Measurements from ENCODE around the gene ROR1.
"Not testable (repeated sequence)": the region's sequence is repeated elsewhere in the genome, so short reads cannot be mapped to it uniquely, and the experiment has no call there.

Gene ROR1

GRCh38 chr1:64073705-64074104, 299.9 kb downstream of the ROR1 start:
- no peak for DNase-seq

DNA sequence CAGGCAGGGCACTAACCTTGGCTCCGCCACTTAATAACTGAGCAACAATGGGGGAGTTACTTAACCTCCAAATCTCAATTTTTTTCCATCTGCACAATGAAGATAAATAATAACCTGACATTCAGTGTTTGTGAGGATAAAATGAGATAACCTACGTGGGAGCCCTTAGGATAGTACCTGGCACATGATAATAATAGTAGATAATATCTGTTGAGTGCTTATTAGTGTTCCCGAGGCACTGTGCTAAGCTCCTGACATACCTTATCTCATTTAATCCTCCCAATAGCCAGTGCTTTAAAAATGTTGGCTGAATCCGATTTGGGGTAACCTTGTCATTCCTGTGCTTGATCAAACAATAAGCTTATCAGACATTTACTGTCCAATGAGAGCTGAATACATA, 300.9 kb downstream of the ROR1 start:
- no peak for DNase-seq

DNA sequence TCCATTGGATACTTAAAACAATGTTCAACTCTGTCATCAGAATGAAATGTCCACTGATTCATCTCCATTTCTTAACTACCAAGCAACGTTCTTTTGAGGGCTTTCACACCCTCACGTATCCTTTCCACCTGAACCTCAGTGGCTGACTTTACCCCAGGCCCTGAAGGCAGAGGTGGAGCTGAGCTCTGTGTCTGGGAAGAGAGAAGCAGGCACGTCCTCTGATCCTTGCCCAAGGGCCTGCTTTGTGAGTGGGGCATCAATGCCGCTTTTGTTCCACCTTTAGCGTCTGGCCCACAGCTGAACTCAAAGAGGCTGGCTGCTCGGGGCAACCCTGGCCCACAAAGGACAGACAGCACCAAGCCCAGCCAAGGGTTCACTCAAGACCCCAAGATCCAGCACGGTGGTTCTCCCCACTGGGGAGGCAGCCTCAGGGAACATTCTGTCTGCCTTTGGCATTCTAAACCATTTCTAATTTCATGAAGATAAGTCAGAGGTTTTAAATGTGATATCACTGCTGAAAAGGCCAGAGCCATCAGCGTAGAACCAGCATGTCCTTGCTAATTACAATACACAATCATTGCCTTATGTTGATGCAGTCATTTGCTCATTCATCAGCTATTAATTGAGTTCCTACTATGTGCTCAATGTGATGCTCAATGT, 303.6 kb downstream of the ROR1 start:
- DNase-seq, result no peak

- no peak for DNase-seq
These were observed 307.2 kb downstream of the ROR1 start for GRCh38 chr1:64080941-64081562.

DNA sequence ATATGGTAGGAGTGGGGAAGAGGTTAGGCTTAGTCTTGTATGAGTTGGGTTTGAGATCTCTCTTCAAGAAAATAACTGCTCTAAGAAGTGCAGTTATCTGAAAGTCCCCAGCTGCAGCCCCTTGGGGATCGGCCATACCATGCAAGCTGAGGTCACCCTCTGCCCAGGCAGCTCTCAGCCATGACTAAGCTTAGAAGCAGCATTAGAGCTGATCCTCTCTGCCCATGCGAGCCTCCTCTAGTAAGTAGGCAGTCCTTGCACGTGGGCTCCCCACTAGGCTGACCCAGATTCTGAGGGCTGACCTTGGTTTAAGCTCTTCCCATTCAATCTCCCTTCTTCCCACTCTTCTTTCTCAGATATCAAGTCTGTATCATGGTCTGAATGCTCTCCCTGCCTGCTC, 308.6 kb downstream of the ROR1 start:
- no peak for DNase-seq

DNA sequence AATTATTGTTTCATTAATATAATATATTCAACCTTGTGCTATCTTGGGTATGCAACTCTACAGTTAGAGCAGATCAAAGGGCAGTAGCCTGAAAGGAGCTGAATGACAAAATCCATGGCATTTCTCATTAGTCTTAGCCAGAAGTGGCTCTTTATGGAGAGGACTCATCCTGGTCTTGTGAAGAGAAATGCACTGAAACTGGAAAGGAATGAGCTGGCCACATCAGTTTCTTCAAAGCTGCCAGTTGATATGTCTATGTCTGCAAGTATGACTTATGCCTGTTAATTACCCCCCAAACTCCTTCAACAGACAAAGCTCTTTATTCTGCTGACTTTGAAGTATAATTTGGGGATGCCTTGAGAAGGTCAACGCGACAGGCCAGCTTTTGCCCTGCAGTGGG, 310.6 kb downstream of the ROR1 start:
- no peak for DNase-seq

DNA sequence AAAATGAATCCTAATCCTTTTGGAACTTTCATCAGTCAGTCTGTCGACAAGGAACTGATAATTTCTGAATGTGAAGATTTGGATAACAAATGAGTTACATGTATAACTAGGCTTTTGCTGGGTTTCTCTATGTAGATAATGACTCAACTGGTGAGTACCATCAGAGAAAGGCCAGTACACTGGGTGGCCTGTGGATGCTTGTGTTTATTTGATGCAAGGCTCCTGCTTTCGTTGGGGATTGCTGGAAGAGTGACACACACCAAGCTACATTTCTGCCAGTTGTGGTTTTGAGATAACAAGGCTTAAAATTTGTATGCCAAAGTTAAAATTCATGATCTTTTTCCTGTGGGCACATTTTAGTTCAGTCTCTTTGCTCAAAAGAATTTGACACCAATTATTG, 314.0 kb downstream of the ROR1 start:
- DNase-seq, result no peak

DNA sequence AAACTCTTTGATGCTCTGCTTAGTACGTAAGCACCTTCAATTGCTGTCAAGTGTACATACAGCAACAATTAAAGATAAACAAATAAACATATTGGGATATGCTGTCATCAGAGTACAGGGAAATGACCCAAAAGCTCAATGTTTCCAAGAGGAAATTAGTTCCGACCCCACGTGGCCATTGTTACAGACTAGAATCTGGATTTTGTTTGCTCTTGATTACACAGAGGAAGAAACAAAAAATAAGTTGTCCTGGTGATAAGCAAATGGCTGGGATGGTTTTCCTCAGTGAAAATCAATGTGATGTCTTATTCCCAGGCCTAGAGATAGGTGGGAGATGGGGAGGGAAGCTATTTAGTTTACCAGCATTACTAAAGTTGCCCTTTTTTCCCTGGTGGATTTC, 316.6 kb downstream of the ROR1 start:
- no peak for DNase-seq

GRCh38 chr1:64092851-64093371, 319.1 kb downstream of the ROR1 start:
- DNase-seq, result no peak

DNA sequence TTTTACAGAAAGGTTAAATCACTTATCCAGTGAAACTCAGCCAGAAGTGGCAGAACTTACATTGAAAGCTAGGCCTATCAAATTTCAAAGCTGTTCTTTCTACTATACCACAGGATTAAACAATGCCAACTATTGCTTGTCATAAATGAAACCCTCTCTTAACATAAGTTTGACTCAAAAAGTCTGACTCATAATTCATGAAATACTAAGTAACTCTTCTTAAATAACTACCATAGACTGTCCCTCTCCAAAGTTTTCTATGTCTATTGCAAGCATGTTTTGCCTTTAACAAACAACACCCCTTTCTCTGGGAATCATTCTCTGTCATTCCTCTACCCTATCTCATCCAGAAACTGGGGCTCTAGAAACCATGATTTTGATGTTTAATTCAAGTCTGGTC, 320.1 kb downstream of the ROR1 start:
- DNase-seq, result no peak

- no peak for DNase-seq
These were observed 322.0 kb downstream of the ROR1 start for GRCh38 chr1:64095832-64096231.

DNA sequence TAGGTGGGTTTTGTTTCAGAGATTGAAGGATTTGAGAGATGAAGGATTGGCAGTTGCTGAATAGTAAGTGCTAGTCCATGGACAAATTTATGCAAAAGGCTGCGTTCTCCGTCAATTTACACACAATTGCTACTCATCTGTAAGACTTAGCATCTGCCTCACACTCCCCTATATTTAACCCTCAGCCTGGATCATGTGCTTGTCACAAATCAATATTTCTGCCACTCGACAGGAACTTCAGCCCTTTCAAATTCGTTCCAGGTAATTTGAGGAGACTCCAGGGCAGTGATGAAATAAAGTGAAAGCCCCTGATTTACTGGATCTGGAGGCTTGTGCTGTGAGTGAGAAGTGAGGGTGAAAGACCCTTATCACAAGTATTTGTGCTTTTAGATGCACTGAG, 324.0 kb downstream of the ROR1 start:
- DNase-seq, result no peak

GRCh38 chr1:64098436-64098835, 324.6 kb downstream of the ROR1 start:
- no peak for DNase-seq

- DNase-seq, result no peak
These were observed 325.2 kb downstream of the ROR1 start for GRCh38 chr1:64098846-64099582.

GRCh38 chr1:64100791-64101190, 327.0 kb downstream of the ROR1 start:
- DNase-seq, result no peak

- DNase-seq, result not testable (repeated sequence)
These were observed 330.8 kb downstream of the ROR1 start for GRCh38 chr1:64104585-64104984.

DNA sequence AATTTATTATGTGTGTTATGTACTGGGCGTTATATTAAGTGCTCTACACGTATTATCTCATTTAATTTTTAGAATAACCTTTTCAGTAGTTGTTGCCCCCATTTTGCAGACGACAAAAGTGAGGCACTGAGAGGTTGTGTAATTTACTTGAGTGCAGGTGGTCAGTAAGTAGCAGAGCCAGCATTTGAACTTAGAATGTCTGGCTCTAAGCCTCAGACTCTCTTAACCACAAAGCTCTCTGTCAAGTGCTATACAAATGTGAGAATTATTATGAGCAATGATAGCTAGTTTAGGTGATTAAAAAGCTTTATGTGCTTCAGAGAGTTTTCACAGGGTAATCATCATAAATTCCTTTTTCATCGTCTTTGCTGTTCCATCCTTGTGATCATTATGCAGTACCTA, 333.3 kb downstream of the ROR1 start:
- no peak for DNase-seq

- DNase-seq, result no peak
These were observed 333.8 kb downstream of the ROR1 start for GRCh38 chr1:64107632-64108031.

DNA sequence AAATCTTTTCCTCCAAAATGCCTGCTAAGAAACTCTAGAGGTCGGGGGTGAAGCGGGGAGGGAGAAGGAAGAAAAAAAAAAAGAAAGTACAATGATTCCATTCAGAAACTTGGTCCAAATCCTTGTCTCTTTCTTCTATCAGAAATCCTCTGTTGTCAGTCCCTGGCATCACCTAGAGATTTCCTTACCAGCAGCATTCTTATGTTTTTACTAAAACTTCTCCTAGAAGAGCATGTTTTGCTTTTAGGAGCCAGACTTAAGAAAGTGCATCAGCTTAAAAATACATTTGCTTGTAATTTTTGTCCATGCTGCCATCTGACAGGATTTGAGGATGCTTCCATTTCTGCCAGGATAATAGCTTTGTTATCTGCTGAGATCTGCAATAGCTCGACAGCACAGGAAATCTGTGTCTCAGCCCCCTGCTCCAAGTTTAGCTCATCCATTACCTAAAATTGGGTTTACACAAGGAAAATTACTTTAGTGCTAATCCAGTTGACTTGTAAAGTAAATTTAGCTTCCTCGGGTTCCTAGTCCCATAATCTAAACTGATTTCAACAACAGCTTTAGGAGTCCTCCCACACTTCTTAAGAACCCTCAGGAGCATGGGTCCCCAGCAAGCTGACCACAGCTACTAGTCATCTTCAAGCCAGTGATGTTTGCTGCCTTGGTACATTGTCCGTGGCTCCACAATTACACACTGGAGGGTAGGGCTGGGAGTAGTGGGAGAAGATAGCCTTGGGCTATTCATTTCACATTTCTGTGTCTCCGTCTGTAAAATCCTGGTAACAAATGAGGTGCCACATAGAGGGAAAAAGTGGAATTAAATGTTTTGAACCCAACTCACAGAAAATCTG, 337.3 kb downstream of the ROR1 start:
- DNase-seq, result no peak

- DNase-seq, result no peak
These were observed 338.0 kb downstream of the ROR1 start for GRCh38 chr1:64111787-64112186.

- DNase-seq, result no peak
These were observed 338.5 kb downstream of the ROR1 start for GRCh38 chr1:64112281-64112680.

DNA sequence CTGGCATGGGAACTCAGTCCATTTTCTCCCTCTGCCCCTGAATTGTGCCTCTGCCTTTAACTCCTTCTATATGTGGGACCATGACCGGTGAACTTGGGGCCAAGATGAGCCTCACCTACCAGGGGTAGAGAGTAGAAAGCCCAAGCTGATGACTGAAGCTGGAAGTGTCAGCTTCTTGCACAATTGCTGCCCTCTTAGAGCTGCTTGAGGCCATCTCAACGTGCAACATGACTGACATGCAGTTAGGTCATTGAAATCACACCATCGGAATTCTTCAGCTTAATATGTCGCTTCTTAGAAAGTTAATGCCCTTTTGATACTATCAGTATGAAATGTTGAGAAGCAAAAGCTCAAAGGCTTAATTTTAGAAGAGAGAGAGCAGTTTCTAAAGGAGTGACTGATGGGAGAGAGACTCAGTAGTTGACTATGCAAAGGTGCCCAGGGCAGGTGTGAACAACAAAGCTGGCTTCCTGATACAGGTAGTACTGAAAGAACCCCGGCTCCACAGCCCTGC, 340.3 kb downstream of the ROR1 start:
- DNase-seq, result no peak

DNA sequence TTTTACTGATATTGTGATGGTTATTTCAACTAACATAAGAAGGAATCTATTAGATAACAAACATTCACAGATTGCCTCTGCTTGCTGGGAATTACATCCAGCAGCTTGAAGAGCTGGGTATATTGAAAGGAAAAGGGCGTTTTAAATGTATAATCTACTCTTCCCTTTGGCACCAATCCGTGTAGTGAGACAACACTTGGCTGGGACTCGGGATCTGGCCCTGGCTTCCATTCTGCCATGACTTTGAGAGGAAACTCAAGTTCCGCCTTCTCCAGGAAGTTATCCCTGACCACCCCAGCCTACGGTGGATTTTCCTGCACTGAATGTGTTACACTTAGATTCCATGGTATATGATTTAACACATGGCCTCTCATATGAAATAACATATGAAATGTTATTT, 342.7 kb downstream of the ROR1 start:
- DNase-seq, result no peak
